Activated B cell treated with CpG ODN at 0.5 μM for 24 hours (primary cell): ENCODE measurements around the gene DNAH14. TPM values are rescaled to one million over a fixed set of nuclear protein-coding genes. Genes with fewer than 3 reads are reported as not detected.

Experiments
- ATAC-seq: fragments of 200-7000 bp; cut with Tn5 transposase; one replicate; pipeline ENCODE4 v1.10.0; 2021; ENCODE audit warnings: low read depth, mild to moderate bottlenecking, moderate library complexity
- CTCF ChIA-PET: fragments of 350-600 bp; sonication (Branson Sonifier 250); formaldehyde crosslinking; loops from one replicate; lab custom pipeline; 2021; ENCODE audit warnings: antibody characterized with exemption; lab: Charles Lee
- POLR2A ChIA-PET: fragments of 350-600 bp; sonication (Branson Sonifier 250); formaldehyde crosslinking; loops from one replicate; lab custom pipeline; 2021; ENCODE audit warnings: antibody characterized with exemption; lab: Charles Lee
- DNase-seq: peaks from one replicate; pipeline ENCODE4 v3.0.0; 2022
- H3K27ac Mint-ChIP-seq: one replicate; pipeline ENCODE4 v1.8.0; 2020; ENCODE audit warnings: mixed read lengths
- H3K27me3 Mint-ChIP-seq: one replicate; pipeline ENCODE4 v1.8.0; 2021; ENCODE audit warnings: mixed read lengths
- H3K36me3 Mint-ChIP-seq: one replicate; pipeline ENCODE4 v1.8.0; 2021; ENCODE audit warnings: low read depth, mixed read lengths
- H3K4me1 Mint-ChIP-seq: one replicate; pipeline ENCODE4 v1.8.0; 2021; ENCODE audit warnings: mixed read lengths
- H3K4me3 Mint-ChIP-seq: one replicate; pipeline ENCODE4 v1.8.0; 2020; ENCODE audit warnings: mild to moderate bottlenecking, mixed read lengths
- H3K9me3 Mint-ChIP-seq: one replicate; pipeline ENCODE4 v1.8.0; 2020; ENCODE audit warnings: mixed read lengths
- intact Hi-C: fragments of 100-400 bp; cut with micrococcal nuclease; formaldehyde crosslinking; loops from one replicate; pipeline ENCODE4 v1.15.1; 2024
- total RNA-seq: library from RNA; stranded (reverse); gene quantifications from 2 replicates; pipeline ENCODE4 v1.2.3, GENCODE V29; 2022
- TF ChIP-seq, protein P1 (sequence below): fragments of 200-600 bp; IDR thresholded peaks from one replicate; pipeline ENCODE4 v1.8.0; 2022; ENCODE audit warnings: antibody characterized with exemption, mild to moderate bottlenecking

DNAH14 gene
- total RNA-seq, 1 donor from 2014 or later = not detected

DNA sequence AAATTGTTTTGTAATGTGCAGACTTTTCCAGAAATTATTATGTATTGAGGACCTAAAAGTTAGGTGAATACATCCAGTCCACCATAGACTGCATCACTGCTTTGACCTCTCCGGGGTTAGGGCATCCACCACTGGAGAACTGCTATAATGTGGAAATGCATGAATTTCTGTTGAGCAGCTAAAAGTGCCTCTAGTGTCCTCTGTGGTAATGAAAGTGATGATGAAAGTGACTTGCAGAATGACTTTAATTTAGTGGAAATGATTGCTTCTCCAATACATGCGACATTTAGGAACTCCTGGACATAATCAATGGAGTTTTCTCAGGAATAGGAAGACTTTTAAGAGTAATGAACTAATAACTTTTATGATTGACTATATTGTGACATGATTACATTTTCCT, 327.6 kb downstream of the DNAH14 start:
- TF ChIP-seq, protein P1, sequence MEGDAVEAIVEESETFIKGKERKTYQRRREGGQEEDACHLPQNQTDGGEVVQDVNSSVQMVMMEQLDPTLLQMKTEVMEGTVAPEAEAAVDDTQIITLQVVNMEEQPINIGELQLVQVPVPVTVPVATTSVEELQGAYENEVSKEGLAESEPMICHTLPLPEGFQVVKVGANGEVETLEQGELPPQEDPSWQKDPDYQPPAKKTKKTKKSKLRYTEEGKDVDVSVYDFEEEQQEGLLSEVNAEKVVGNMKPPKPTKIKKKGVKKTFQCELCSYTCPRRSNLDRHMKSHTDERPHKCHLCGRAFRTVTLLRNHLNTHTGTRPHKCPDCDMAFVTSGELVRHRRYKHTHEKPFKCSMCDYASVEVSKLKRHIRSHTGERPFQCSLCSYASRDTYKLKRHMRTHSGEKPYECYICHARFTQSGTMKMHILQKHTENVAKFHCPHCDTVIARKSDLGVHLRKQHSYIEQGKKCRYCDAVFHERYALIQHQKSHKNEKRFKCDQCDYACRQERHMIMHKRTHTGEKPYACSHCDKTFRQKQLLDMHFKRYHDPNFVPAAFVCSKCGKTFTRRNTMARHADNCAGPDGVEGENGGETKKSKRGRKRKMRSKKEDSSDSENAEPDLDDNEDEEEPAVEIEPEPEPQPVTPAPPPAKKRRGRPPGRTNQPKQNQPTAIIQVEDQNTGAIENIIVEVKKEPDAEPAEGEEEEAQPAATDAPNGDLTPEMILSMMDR = no peak
- no peak for ATAC-seq
- Mint-ChIP-seq H3K9me3 (peaks cover 6% of the 10 kb centered on the region), H3K4me1 (no peaks in the 10 kb centered on the region), H3K27me3 (peaks cover 6% of the 10 kb centered on the region), H3K36me3 (no peaks in the 10 kb centered on the region), H3K4me3 (no peak overlapping the region), H3K27ac (no peak overlapping the region)
- no peak for DNase-seq
- ChIA-PET CTCF (no interaction called here), POLR2A (no interaction called here)
- intact Hi-C loops = no loop called here

GRCh38 chr1:225258811-225259210, 329.3 kb downstream of the DNAH14 start:
- intact Hi-C loops = no loop called here
- Mint-ChIP-seq H3K27ac (no peak overlapping the region), H3K4me3 (no peak overlapping the region), H3K36me3 (no peaks in the 10 kb centered on the region), H3K9me3 (peaks cover 4% of the 10 kb centered on the region), H3K27me3 (peaks cover 6% of the 10 kb centered on the region), H3K4me1 (no peaks in the 10 kb centered on the region)
- CTCF ChIA-PET = no interaction called here
- TF ChIP-seq, protein P1 = no peak
- POLR2A ChIA-PET = no interaction called here
- no peak for ATAC-seq
- DNase-seq = no peak

GRCh38 chr1:225259542-225259941, 330.1 kb downstream of the DNAH14 start:
- intact Hi-C loops = no loop called here
- peaks cover 1% of the 10 kb centered on the region for H3K4me1 Mint-ChIP-seq
- DNase-seq (no peak), ATAC-seq (no peak)
- no peaks in the 10 kb centered on the region for H3K27me3 Mint-ChIP-seq
- CTCF ChIA-PET = no interaction called here
- POLR2A ChIA-PET = no interaction called here
- H3K36me3 Mint-ChIP-seq = no peaks in the 10 kb centered on the region
- TF ChIP-seq, protein P1 = no peak
- H3K9me3 Mint-ChIP-seq = peaks cover 4% of the 10 kb centered on the region
- no peak overlapping the region for H3K4me3 Mint-ChIP-seq
- H3K27ac Mint-ChIP-seq = no peak overlapping the region

- TF ChIP-seq, protein P1 = no peak
- ATAC-seq (no peak), DNase-seq (no peak)
- intact Hi-C loops = no loop called here
- no peak overlapping the region for H3K27ac Mint-ChIP-seq
- no peaks in the 10 kb centered on the region for H3K27me3 Mint-ChIP-seq
- H3K9me3 Mint-ChIP-seq = peaks cover 4% of the 10 kb centered on the region
- POLR2A ChIA-PET = no interaction called here
- peaks cover 4% of the 10 kb centered on the region for H3K4me1 Mint-ChIP-seq
- CTCF ChIA-PET = no interaction called here
- no peaks in the 10 kb centered on the region for H3K36me3 Mint-ChIP-seq
- H3K4me3 Mint-ChIP-seq = no peak overlapping the region
These were observed 330.8 kb downstream of the DNAH14 start for GRCh38 chr1:225260319-225260718.

DNA sequence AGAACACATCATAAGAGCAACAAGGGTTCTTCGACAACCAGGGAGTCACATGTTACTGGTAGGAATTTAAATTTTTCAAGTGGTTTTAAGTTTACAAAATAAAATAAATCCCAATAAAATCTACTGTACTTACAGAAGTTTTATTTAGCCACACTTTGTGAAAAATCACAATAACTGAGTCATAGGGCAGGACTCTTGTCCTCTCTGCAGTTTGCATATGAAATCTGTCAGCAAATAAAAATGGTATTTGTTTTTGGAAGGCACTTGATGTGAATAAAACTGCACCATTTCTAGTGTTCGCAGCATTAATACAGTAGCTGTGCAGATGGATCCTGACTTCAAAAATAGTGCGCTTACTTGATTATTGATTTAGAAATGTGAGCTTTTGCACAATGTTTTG, 348.0 kb downstream of the DNAH14 start:
- CTCF ChIA-PET = no interaction called here
- Mint-ChIP-seq H3K27ac (no peak overlapping the region), H3K4me1 (no peaks in the 10 kb centered on the region), H3K36me3 (no peaks in the 10 kb centered on the region), H3K9me3 (peaks cover 8% of the 10 kb centered on the region), H3K27me3 (peaks cover 10% of the 10 kb centered on the region), H3K4me3 (no peak overlapping the region)
- intact Hi-C loops = no loop called here
- TF ChIP-seq, protein P1 = no peak
- POLR2A ChIA-PET = no interaction called here
- no peak for DNase-seq
- no peak for ATAC-seq
